Upper lobe of left lung (tissue), 4 donors: Measurements from ENCODE around the gene KHNYN.
"Not testable (repeated sequence)": the region's sequence is repeated elsewhere in the genome, so short reads cannot be mapped to it uniquely, and the experiment has no call there.

ENCODE experiments used
- CTCF ChIP-seq, 6 experiments: fragments of 450-650 bp in 4 of 6; fragments of 200-600 bp in 2 of 6; sonication (generic) in 2 of 6; IDR thresholded peaks; one replicate each; pipeline ENCODE4 v1.5.1; 2016 to 2019; ENCODE audit warnings: antibody characterized with exemption in 6 of 6
- EP300 ChIP-seq, 4 donors: sonication (generic); formaldehyde crosslinking; IDR thresholded peaks; one replicate each; pipeline ENCODE4 v1.5.1; 2017; ENCODE audit warnings: antibody characterized with exemption in 4 of 4, control low read depth in 2 of 4
- POLR2A ChIP-seq, 4 donors: fragments of 450-650 bp; IDR thresholded peaks; one replicate each; pipeline ENCODE4 v1.5.1; 2016 to 2017; ENCODE audit warnings: antibody characterized with exemption in 4 of 4, mild to moderate bottlenecking in 2 of 4
- POLR2AphosphoS5 ChIP-seq, 2 donors: sonication (generic); formaldehyde crosslinking; IDR thresholded peaks; one replicate each; pipeline ENCODE4 v1.5.1; 2017; ENCODE audit warnings: antibody characterized with exemption in 2 of 2

DNA sequence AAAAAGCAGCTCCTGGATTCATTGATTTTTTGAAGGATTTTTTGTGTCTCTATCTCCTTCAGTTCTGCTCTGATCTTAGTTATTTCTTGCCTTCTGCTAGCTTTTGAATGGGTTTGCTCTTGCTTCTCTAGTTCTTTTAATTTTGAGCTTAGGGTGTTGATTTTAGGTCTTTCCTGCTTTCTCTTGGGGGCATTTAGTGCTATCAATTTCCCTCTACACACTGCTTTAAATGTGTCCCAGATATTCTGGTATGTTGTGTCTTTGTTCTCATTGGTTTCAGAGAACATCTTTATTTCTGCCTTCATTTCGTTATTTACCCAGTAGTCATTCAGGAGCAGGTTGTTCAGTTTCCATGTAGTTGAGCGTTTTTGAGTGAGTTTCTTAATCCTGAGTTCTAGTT lies 21.1 kb downstream of the KHNYN start:
- not testable (repeated sequence) for TF ChIP-seq POLR2A, POLR2AphosphoS5, CTCF, EP300 (IDR thresholded peaks at IDR 0.05)
